NCI-H146 (cell line): ENCODE results near the gene DNAH17.

Source experiments
- DNase-seq: peaks from one replicate; lab custom pipeline; 2025; lab: John Stamatoyannopoulos, UW

The DNAH17 gene

GRCh38 chr17:78390241-78391050 lies 186.8 kb downstream of the DNAH17 start:
- DNase-seq, result no peak

GRCh38 chr17:78387977-78388941 lies 188.9 kb downstream of the DNAH17 start:
- DNase-seq, result no peak

- no peak for DNase-seq
These were observed 192.6 kb downstream of the DNAH17 start for GRCh38 chr17:78384479-78385175.

DNA sequence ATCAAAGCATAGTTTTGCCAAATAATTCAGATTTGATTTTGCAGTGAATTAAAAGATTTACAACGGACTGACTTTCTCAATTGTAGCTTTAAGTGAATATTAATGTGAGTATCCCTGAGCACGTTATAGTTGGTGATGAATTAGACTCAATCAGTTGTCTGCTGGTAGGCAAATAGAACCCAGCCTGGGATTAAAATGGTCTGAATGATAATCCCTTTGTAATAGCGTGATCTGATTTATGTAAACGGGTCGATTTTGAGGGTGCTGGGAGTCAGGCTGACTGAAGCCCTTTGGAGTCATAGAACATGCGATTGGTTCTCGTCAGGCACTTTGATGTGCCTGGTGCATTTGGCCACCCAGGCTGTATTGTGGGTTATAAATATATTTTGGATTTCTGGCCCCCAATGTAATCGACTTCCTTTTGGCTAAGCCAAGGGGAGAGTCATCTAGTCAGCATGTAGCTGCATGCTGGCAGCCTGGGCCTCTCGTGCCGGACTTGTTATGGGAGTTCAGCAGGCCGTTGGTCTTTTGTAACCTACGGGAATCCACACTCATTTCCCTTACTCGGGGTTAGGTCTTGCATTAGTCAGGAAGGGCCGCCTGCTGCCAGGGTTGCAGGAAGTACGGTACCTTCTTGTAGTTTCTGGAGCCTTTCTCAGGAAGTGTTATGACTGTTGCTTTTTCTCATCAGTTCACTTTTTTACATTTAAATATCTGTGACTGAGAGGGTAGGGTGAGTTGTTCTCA lies 193.3 kb downstream of the DNAH17 start:
- no peak for DNase-seq

DNA sequence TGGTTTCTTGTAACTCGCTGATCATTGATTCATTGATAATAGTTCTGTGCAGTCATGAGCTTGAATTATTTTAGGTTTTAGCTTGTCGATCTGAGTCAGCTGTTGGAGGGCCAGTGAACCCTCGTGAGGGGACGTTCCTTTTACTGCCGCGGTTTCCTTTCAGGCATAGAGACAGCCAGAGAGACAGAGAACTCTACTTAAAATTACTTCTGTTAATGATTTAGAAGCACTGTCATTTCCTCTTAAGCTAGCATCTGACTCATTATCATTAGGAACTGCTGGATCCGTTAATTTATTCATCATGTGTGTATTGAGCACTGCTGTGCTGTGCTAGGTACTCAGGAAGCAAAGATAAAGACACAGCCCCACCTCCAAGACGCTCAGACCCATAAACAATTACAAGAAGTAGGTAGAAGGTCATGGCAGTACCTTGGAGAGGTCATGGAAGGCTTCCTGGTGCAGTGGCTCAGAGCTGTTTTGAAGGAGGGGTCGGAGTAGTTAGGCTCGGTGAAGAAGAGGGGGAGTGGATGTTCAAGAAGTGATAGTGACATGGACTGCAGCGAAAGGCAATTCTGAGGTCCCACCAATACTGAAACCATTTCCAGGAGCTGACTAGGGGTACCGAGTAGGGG lies 195.5 kb downstream of the DNAH17 start:
- DNase-seq, result no peak

GRCh38 chr17:78380370-78380769 lies 196.8 kb downstream of the DNAH17 start:
- DNase-seq, result no peak

GRCh38 chr17:78379131-78379491 lies 198.1 kb downstream of the DNAH17 start:
- DNase-seq, result no peak

DNA sequence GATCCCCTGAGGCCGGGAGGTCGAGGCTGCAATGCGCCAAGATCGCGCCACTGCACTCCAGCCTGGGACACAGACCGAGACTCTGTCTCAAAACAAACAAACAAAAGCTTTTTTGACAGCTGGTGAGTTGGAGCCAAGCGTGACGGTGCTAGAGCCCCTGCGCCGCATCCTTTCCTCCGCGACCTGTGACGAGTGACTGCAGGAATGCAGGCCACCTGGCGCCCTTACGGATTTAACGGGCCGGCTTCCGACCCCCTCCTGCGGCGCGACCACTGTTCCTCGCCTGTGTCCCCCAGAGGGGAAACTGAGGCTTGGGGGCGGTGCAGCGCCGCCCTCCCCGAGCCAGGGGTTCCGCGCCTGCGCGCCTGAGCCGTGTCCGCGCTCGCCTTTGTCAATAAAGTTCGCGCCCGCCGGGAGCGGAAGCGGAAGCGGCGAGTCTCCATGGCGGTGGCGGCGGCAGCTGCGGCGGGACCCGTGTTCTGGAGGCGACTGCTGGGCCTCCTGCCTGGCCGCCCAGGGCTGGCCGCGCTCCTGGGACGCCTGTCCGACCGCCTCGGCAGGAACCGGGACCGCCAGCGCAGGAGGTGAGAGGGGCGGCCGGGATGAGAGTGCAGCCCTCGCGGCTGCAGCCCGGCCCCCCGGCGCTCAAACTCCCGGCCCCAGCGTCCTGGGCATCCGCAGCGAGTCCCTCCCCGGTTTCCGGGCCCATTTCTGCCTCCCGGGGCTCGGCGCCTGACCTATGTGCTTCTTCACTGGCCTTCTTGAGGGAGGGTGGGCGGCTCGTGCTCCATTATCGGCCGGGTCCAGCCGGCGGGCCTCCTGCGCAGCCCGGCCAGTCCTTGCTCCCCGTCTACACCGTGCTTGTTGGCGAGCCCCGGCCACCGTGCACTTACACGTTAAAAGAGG lies 198.7 kb downstream of the DNAH17 start, which contains the start of gene PGS1:
Gene PGS1 (plus strand): TSS at position 425 of the 906 bp plus-strand sequence. CDS start 17 bp downstream, at position 442.
- DNase-seq, result peak; percentile 71

DNA sequence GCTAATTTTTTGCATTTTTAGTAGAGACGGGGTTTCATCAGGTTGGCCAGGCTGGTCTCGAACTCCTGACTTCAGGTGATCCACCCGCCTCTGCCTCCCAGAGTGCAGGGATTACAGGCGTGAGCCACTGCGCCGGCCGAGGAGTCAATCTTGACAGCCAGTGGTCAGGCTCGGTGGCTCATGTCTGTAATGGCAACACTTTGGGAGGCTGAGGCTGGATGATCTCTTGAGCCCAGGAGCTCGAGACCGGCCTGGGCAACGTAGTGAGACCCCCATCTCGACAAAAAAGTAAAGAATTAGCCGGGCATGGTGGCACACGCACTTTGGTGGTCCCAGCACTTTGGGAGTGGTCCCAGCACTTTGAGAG lies 199.4 kb downstream of the DNAH17 start:
- DNase-seq, result no peak

DNA sequence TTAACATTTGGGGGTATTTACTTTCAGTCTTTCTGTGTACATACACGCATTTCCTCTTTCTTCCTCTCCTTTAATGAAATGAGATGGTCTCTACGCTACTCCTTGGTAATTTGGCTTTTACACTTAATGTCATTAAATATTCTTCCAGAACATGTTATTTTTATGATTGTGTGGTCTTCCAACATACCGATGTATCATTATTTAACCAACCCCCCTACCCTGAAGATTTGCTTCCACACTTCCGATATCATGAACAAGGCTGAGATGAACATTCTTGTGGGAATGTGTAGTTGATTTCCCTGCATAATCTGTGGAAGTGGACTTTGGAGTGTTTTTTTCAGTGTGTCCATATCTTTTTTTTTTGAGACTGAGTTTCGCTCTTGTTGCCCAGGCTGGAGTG lies 201.0 kb downstream of the DNAH17 start:
- no peak for DNase-seq

GRCh38 chr17:78375401-78376151 lies 201.6 kb downstream of the DNAH17 start:
- DNase-seq, result no peak

GRCh38 chr17:78374631-78375274 lies 202.4 kb downstream of the DNAH17 start:
- no peak for DNase-seq

DNA sequence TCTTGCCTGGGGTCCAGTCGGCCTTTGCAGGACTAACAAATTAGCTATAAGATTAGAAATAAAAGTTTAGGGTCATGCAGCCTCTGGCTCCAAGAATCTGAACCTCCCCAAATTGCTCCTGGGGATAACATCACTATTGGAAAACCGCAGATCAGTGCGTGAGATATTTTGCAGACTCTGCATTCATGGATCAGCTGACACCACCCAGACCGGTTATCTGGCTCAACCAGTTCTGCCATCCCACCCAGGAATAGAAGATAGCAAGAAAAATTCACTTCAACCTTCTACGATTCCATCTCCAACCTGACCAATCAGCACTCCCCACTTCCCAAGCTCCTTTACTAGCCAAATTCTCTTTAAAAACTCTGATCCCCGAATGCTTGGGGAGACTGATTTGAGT lies 203.0 kb downstream of the DNAH17 start:
- no peak for DNase-seq
